Fibroblast of skin of right quadriceps (primary cell): ENCODE data around the gene APBA2.

Source experiments
- DNase-seq: peaks from one replicate; pipeline ENCODE4 v3.0.0-alpha.2; 2013

APBA2 gene

GRCh38 chr15:29109762-29110161 lies 224.0 kb downstream of the APBA2 start:
- DNase-seq: no peak

- no peak for DNase-seq
Observed at GRCh38 chr15:29110176-29110575, 224.4 kb downstream of the APBA2 start.

GRCh38 chr15:29110733-29111132 lies 225.0 kb downstream of the APBA2 start:
- DNase-seq: no peak

- no peak for DNase-seq
Observed at GRCh38 chr15:29111705-29112281, 226.0 kb downstream of the APBA2 start.

- peak; percentile 18 for DNase-seq
Observed at GRCh38 chr15:29113336-29114220, 227.8 kb downstream of the APBA2 start.

- no peak for DNase-seq
Observed at GRCh38 chr15:29114221-29115092, 228.7 kb downstream of the APBA2 start.

GRCh38 chr15:29115093-29115991 lies 229.6 kb downstream of the APBA2 start:
- peak; percentile 21 for DNase-seq

GRCh38 chr15:29116970-29117700 lies 231.4 kb downstream of the APBA2 start:
- no peak for DNase-seq

GRCh38 chr15:29117778-29118177 lies 232.0 kb downstream of the APBA2 start:
- no peak for DNase-seq

GRCh38 chr15:29119847-29120246 lies 234.1 kb downstream of the APBA2 start:
- DNase-seq: no peak

GRCh38 chr15:29120593-29121368 lies 235.0 kb downstream of the APBA2 start:
- no peak for DNase-seq

GRCh38 chr15:29121369-29121656 lies 235.5 kb downstream of the APBA2 start:
- no peak for DNase-seq

- DNase-seq: no peak
Observed at GRCh38 chr15:29121907-29122306, 236.1 kb downstream of the APBA2 start.

GRCh38 chr15:29122506-29122905 lies 236.7 kb downstream of the APBA2 start:
- DNase-seq: no peak

GRCh38 chr15:29123171-29123570 lies 237.4 kb downstream of the APBA2 start:
- no peak for DNase-seq

GRCh38 chr15:29123991-29124390 lies 238.2 kb downstream of the APBA2 start:
- DNase-seq: no peak

GRCh38 chr15:29124581-29125381 lies 239.0 kb downstream of the APBA2 start:
- DNase-seq: peak; percentile 68

GRCh38 chr15:29125382-29126207 lies 239.8 kb downstream of the APBA2 start:
- DNase-seq: no peak

GRCh38 chr15:29126208-29126536 lies 240.4 kb downstream of the APBA2 start:
- no peak for DNase-seq
